GM18508 (cell line): ENCODE data around the gene RAB4B.
"Not testable (repeated sequence)": the region's sequence is repeated elsewhere in the genome, so short reads cannot be mapped to it uniquely, and the experiment has no call there.

Source experiments
- ATAC-seq: cut with Tn5 transposase; IDR thresholded peaks from one replicate; pipeline ENCODE4 v1.9.1; 2021; ENCODE audit warnings: moderate number of reproducible peaks; ENCODE audit not compliant: insufficient read depth, unreplicated experiment

Gene RAB4B

GRCh38 chr19:40813182-40813581 lies 35.1 kb downstream of the RAB4B start:
- no peak for ATAC-seq

- ATAC-seq: no peak
These were observed 37.2 kb downstream of the RAB4B start for GRCh38 chr19:40815223-40815622.

- ATAC-seq: not testable (repeated sequence)
These were observed 40.7 kb downstream of the RAB4B start for GRCh38 chr19:40818480-40819399.

- ATAC-seq: not testable (repeated sequence)
These were observed 41.6 kb downstream of the RAB4B start for GRCh38 chr19:40819479-40820234.

- no peak for ATAC-seq
These were observed 44.1 kb downstream of the RAB4B start for GRCh38 chr19:40822161-40822560.

- ATAC-seq: not testable (repeated sequence)
These were observed 44.9 kb downstream of the RAB4B start for GRCh38 chr19:40822704-40823553.

- ATAC-seq: not testable (repeated sequence)
These were observed 46.9 kb downstream of the RAB4B start for GRCh38 chr19:40824916-40825315.

- ATAC-seq: not testable (repeated sequence)
These were observed 47.5 kb downstream of the RAB4B start for GRCh38 chr19:40825460-40826095.

- ATAC-seq: not testable (repeated sequence)
These were observed 48.3 kb downstream of the RAB4B start for GRCh38 chr19:40826312-40826698.

GRCh38 chr19:40826699-40827385 lies 48.8 kb downstream of the RAB4B start:
- not testable (repeated sequence) for ATAC-seq

- ATAC-seq: no peak
These were observed 49.6 kb downstream of the RAB4B start for GRCh38 chr19:40827386-40828247.

- ATAC-seq: no peak
These were observed 51.2 kb downstream of the RAB4B start for GRCh38 chr19:40829205-40829604.

GRCh38 chr19:40830741-40831140 lies 52.7 kb downstream of the RAB4B start:
- ATAC-seq: not testable (repeated sequence)

GRCh38 chr19:40831502-40832430 lies 53.7 kb downstream of the RAB4B start:
- ATAC-seq: no peak

GRCh38 chr19:40832431-40832790 lies 54.4 kb downstream of the RAB4B start:
- ATAC-seq: not testable (repeated sequence)

GRCh38 chr19:40833728-40834533 lies 55.9 kb downstream of the RAB4B start:
- ATAC-seq: not testable (repeated sequence)
